Omental fat pad (tissue), 4 donors: ENCODE results near the gene THAP2. TPM values are rescaled to one million over a fixed set of nuclear protein-coding genes. Genes with fewer than 3 reads are reported as not detected.

Experiments used
- ATAC-seq: fragments of 150-250 bp; one replicate; pipeline ENCODE4 v1.9.1; 2016; ENCODE audit warnings: mild to moderate bottlenecking, moderate library complexity; ENCODE audit not compliant: low FRiP score
- DNase-seq: peaks from one replicate; pipeline ENCODE4 v3.0.0-alpha.2; 2019; ENCODE audit warnings: low spot score
- total RNA-seq, 4 donors: library from RNA; depleted of rRNA; stranded (reverse); fragments of >200 nt; gene quantifications; one replicate each; pipeline ENCODE4 v1.1.0, GENCODE V29; 2016
- TF ChIP-seq, protein P1 (sequence below), 3 donors: fragments of 450-650 bp; IDR thresholded peaks; one replicate each; pipeline ENCODE4 v1.5.1; 2016 to 2017; ENCODE audit warnings: antibody characterized with exemption in 3 of 3, mild to moderate bottlenecking in 3 of 3, moderate library complexity in 2 of 3

Gene THAP2
- total RNA-seq, 4 donors from 2014 or later: 1.8 to 21.3 (median 5.9) TPM

- no peak for DNase-seq
- ATAC-seq: no peak
- TF ChIP-seq, protein P1, sequence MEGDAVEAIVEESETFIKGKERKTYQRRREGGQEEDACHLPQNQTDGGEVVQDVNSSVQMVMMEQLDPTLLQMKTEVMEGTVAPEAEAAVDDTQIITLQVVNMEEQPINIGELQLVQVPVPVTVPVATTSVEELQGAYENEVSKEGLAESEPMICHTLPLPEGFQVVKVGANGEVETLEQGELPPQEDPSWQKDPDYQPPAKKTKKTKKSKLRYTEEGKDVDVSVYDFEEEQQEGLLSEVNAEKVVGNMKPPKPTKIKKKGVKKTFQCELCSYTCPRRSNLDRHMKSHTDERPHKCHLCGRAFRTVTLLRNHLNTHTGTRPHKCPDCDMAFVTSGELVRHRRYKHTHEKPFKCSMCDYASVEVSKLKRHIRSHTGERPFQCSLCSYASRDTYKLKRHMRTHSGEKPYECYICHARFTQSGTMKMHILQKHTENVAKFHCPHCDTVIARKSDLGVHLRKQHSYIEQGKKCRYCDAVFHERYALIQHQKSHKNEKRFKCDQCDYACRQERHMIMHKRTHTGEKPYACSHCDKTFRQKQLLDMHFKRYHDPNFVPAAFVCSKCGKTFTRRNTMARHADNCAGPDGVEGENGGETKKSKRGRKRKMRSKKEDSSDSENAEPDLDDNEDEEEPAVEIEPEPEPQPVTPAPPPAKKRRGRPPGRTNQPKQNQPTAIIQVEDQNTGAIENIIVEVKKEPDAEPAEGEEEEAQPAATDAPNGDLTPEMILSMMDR (IDR thresholded peaks at IDR 0.05): no peak
Observed at GRCh38 chr12:71636704-71637115, 27.4 kb upstream of the THAP2 start.

DNA sequence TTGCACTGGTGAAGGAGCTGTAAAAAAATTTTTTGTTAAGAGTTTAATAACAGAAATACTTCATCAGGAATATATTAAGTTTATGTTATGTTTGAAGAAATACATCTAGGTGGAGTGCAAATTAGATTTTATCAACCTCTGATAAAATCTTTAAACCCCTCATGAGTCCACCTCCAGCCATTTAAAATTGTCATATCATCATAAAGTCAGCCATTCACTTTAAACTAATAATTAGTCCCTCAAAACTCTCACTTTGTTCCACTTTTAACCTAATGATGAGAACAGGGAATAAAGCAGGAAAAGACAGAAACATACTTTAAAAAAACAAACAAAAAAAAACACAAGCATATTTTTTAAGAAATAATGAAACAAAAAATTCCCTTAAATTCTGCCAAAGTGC is 25.6 kb upstream of the THAP2 start:
- no peak for DNase-seq
- TF ChIP-seq, protein P1 (IDR thresholded peaks at IDR 0.05): no peak
- no peak for ATAC-seq

GRCh38 chr12:71639341-71639760 is 24.8 kb upstream of the THAP2 start:
- ATAC-seq: no peak
- no peak for DNase-seq
- TF ChIP-seq, protein P1 (IDR thresholded peaks at IDR 0.05): no peak

- TF ChIP-seq, protein P1 (IDR thresholded peaks at IDR 0.05): no peak
- ATAC-seq (no peak), DNase-seq (no peak)
Observed at GRCh38 chr12:71640316-71640715, 23.8 kb upstream of the THAP2 start.

GRCh38 chr12:71641390-71641789 is 22.7 kb upstream of the THAP2 start:
- DNase-seq: no peak
- TF ChIP-seq, protein P1 (IDR thresholded peaks at IDR 0.05): no peak
- no peak for ATAC-seq

- DNase-seq (no peak), ATAC-seq (no peak)
- TF ChIP-seq, protein P1 (IDR thresholded peaks at IDR 0.05): no peak
Observed at GRCh38 chr12:71642264-71642663, 21.8 kb upstream of the THAP2 start.

- TF ChIP-seq, protein P1 (IDR thresholded peaks at IDR 0.05): no peak
- ATAC-seq: no peak
Observed at GRCh38 chr12:71645268-71645667, 18.8 kb upstream of the THAP2 start.

More at GRCh38 chr12:71645268-71645667, 18.8 kb upstream of the THAP2 start:
- no peak for DNase-seq
